Loucy (cell line): ENCODE results near the gene GALNT7.
A peak's percentile ranks its signal among the peaks of the same experiment; 100 is the strongest.

Experiments used
- H2AFZ ChIP-seq: fragments of 200-600 bp; sonication (generic); 2 replicates; pipeline ENCODE4 v1.6.0; 2016; ENCODE audit warnings: antibody characterized with exemption, mild to moderate bottlenecking, low read length, moderate library complexity
- H3F3A ChIP-seq: fragments of 200-600 bp; 2 replicates; pipeline ENCODE4 v1.6.0; 2016; ENCODE audit warnings: antibody characterized with exemption, low read depth, mild to moderate bottlenecking
- H3K27me3 ChIP-seq: fragments of 200-600 bp; sonication (generic); 2 replicates; pipeline ENCODE4 v1.6.1; 2014; ENCODE audit warnings: low read length, mild to moderate bottlenecking; ENCODE audit not compliant: insufficient read depth, poor library complexity, severe bottlenecking
- H3K36me3 ChIP-seq: fragments of 200-600 bp; sonication (generic); 2 replicates; pipeline ENCODE4 v1.6.1; 2016; ENCODE audit warnings: low read length; ENCODE audit not compliant: insufficient read depth
- H3K4me1 ChIP-seq: fragments of 200-600 bp; sonication (generic); 2 replicates; pipeline ENCODE4 v1.5.1; 2014; ENCODE audit warnings: low read length, mild to moderate bottlenecking; ENCODE audit not compliant: insufficient read depth, poor library complexity, severe bottlenecking
- H3K4me2 ChIP-seq: fragments of 200-600 bp; sonication (generic); 2 replicates; pipeline ENCODE4 v1.6.0; 2014; ENCODE audit warnings: antibody characterized with exemption, low read length, low read depth, mild to moderate bottlenecking; ENCODE audit not compliant: poor library complexity, severe bottlenecking
- H3K4me3 ChIP-seq: fragments of 200-600 bp; sonication (generic); 2 replicates; pipeline ENCODE4 v1.5.1; 2014; ENCODE audit warnings: low read length, mild to moderate bottlenecking, mixed read lengths; ENCODE audit not compliant: poor library complexity, severe bottlenecking
- H3K79me2 ChIP-seq: fragments of 200-600 bp; sonication (generic); 2 replicates; pipeline ENCODE4 v1.6.1; 2014; ENCODE audit warnings: low read length; ENCODE audit not compliant: insufficient read depth
- H3K9ac ChIP-seq: fragments of 200-600 bp; sonication (generic); 2 replicates; pipeline ENCODE4 v1.6.0; 2014; ENCODE audit warnings: mild to moderate bottlenecking, low read depth, low read length, moderate library complexity; ENCODE audit not compliant: poor library complexity, severe bottlenecking
- H3K9me2 ChIP-seq: fragments of 200-600 bp; sonication (generic); replicated peaks from 2 replicates; pipeline ENCODE4 v1.6.1; 2016; ENCODE audit warnings: low read depth, low read length, mixed read lengths
- H3K9me3 ChIP-seq: fragments of 200-600 bp; sonication (generic); 2 replicates; pipeline ENCODE4 v1.6.1; 2014; ENCODE audit warnings: mild to moderate bottlenecking, antibody characterized with exemption, low read length, low read depth; ENCODE audit not compliant: insufficient read depth
- H4K20me1 ChIP-seq: fragments of 200-600 bp; sonication (generic); 2 replicates; pipeline ENCODE4 v1.6.0; 2014; ENCODE audit warnings: antibody characterized with exemption, low read length, mild to moderate bottlenecking; ENCODE audit not compliant: insufficient read depth, poor library complexity, severe bottlenecking
- EZH2phosphoT487 ChIP-seq: fragments of 200-600 bp; IDR thresholded peaks from 2 replicates; pipeline ENCODE4 v1.6.1; 2018; ENCODE audit warnings: antibody characterized with exemption, mild to moderate bottlenecking, moderate library complexity, borderline replicate concordance
- TF ChIP-seq, protein P1 (sequence below): fragments of 200-600 bp; sonication (generic); conservative IDR thresholded peaks from 2 replicates; pipeline ENCODE4 v1.5.1; 2014; ENCODE audit warnings: mild to moderate bottlenecking, antibody characterized with exemption, low read length

Gene GALNT7

DNA sequence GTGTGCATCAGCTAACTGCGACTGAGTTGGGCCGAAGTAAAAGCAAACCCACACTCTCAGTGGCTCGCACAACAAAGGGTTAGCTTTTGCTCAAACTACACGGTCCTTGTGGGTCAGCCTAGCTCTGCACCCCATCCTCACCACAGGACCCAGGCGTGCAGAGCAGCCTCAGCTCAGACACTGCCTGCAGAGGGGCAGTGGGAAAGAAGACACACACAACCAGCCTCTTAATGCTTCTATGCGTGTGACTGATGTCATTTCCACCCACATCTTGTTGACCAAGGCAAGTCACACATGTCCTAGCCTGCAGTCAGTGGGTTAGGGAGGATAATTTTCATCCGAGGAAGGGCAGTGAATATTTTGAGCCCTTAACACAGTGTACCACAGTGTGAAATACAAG, 125.1 kb downstream of the GALNT7 start:
- H3K4me2 ChIP-seq: no peak overlapping the region
- no peak overlapping the region for H2AFZ ChIP-seq
- TF ChIP-seq, protein P1, sequence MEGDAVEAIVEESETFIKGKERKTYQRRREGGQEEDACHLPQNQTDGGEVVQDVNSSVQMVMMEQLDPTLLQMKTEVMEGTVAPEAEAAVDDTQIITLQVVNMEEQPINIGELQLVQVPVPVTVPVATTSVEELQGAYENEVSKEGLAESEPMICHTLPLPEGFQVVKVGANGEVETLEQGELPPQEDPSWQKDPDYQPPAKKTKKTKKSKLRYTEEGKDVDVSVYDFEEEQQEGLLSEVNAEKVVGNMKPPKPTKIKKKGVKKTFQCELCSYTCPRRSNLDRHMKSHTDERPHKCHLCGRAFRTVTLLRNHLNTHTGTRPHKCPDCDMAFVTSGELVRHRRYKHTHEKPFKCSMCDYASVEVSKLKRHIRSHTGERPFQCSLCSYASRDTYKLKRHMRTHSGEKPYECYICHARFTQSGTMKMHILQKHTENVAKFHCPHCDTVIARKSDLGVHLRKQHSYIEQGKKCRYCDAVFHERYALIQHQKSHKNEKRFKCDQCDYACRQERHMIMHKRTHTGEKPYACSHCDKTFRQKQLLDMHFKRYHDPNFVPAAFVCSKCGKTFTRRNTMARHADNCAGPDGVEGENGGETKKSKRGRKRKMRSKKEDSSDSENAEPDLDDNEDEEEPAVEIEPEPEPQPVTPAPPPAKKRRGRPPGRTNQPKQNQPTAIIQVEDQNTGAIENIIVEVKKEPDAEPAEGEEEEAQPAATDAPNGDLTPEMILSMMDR: no peak
- no peak for TF ChIP-seq EZH2phosphoT487
- no peaks in the 10 kb centered on the region for H3K27me3 ChIP-seq
- H3K4me3 ChIP-seq: no peak overlapping the region
- no peaks in the 10 kb centered on the region for H3K9me2 ChIP-seq
- H3K9ac ChIP-seq: no peak overlapping the region
- H3K79me2 ChIP-seq: peaks cover 54% of the 10 kb centered on the region
- H3F3A ChIP-seq: no peaks in the 10 kb centered on the region
- peaks cover 9% of the 10 kb centered on the region for H3K4me1 ChIP-seq
- peaks cover 16% of the 10 kb centered on the region for H4K20me1 ChIP-seq
- H3K9me3 ChIP-seq: no peaks in the 10 kb centered on the region
- H3K36me3 ChIP-seq: peaks cover 65% of the 10 kb centered on the region

DNA sequence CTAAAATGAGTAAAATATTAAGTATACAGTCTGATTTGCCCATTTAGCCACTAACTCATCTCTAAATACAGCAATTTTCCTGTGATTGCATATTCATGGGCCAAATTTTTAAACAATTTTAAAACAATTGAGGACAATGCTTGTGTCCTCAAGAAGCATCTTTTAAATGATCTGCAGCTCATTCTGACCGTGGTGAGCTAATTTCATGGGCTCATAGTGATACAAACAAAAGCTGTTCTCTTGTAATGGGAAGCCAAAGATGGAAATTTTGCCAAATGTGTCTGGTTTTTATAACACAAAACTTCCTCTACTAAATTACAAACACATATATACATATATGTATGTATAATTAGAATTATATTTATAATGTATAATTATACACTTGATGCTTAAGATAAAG, 125.8 kb downstream of the GALNT7 start:
- H4K20me1 ChIP-seq: peaks cover 8% of the 10 kb centered on the region
- no peaks in the 10 kb centered on the region for H3K9me3 ChIP-seq
- no peaks in the 10 kb centered on the region for H3F3A ChIP-seq
- H3K4me3 ChIP-seq: no peak overlapping the region
- H3K79me2 ChIP-seq: peaks cover 46% of the 10 kb centered on the region
- no peak overlapping the region for H3K9ac ChIP-seq
- H3K27me3 ChIP-seq: no peaks in the 10 kb centered on the region
- H2AFZ ChIP-seq: no peak overlapping the region
- H3K36me3 ChIP-seq: peaks cover 69% of the 10 kb centered on the region
- H3K9me2 ChIP-seq: no peaks in the 10 kb centered on the region
- H3K4me2 ChIP-seq: no peak overlapping the region
- TF ChIP-seq EZH2phosphoT487: no peak
- TF ChIP-seq, protein P1: no peak
- H3K4me1 ChIP-seq: peaks cover 1% of the 10 kb centered on the region

DNA sequence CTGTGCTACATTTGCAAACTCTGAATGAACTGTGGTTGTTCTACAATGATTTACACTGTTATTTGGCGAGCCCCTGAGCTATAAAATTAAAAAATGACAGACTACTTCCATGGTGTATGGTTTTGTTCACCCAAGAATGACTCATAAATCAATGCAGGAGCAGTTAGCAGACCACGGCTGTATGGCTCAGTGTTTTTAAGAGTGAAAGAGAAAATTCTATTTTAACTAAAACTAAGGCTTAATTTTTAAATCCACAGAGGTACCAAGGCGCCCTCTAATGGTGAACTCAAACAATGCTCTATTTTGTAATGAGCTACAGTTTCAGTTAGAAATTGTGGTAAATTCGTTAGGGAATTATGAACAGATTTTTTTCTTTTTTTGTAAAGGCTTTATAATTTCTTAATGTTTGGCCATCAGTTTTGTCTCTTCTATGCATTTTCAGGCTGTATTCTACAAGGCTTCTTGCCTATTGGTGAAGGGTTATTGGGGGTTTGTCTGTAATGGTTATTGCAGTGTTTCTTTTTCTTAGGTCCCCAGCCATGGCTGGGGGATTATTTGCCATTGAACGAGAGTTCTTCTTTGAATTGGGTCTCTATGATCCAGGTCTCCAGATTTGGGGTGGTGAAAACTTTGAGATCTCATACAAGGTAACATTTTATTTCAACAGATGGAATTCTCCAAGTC, 133.0 kb downstream of the GALNT7 start:
- Histone ChIP-seq H3K9me2 (no peaks in the 10 kb centered on the region), H3K36me3 (peaks cover 77% of the 10 kb centered on the region), H3K27me3 (no peaks in the 10 kb centered on the region), H3K4me1 (no peaks in the 10 kb centered on the region), H3K9ac (no peak overlapping the region), H3K4me3 (no peak overlapping the region), H2AFZ (no peak overlapping the region), H3K9me3 (no peaks in the 10 kb centered on the region), H4K20me1 (peaks cover 9% of the 10 kb centered on the region), H3K79me2 (peaks cover 14% of the 10 kb centered on the region), H3F3A (no peaks in the 10 kb centered on the region), H3K4me2 (no peak overlapping the region)
- TF ChIP-seq EZH2phosphoT487: no peak
- TF ChIP-seq, protein P1: peak; percentile 98
